ENCODE measurements around the gene LGALS3BP. TPM values are rescaled to one million over a fixed set of nuclear protein-coding genes. Genes with fewer than 3 reads are reported as not detected.

The LGALS3BP gene
- total and polyA plus RNA-seq, 2 of the 13 experiments (the other 11 are each of a cell fraction or from before 2014, with no cell fraction given): 137 to 332 TPM

- H3K9ac ChIP-seq (ENCODE audit: insufficient read depth, low read depth, low read length): peak overlapping the region; percentile 93
- CTCF ChIA-PET (ENCODE audit: low intra/inter-chr PET ratio, low total read pairs): no interaction called here
- H3K4me2 ChIP-seq (ENCODE audit: low read depth, low read length): peak overlapping the region; percentile 99
- peak overlapping the region; percentile 95 to 98 (median 97) for H3K4me3 ChIP-seq (replicated peaks in 1 of 3; ENCODE audit: insufficient read depth in 1 of 3, low read depth in 2 of 3, low read length in 3 of 3)
- DNase-seq (ENCODE audit: low spot score) (no peak), FAIRE-seq (no peak), ATAC-seq (no peak)
- H3K79me2 ChIP-seq (ENCODE audit: insufficient read depth, low read length): peaks cover 44% of the 10 kb centered on the region
- 48% methylated on average over 7 of the region's 7 CpGs for WGBS (ENCODE audit: low lambda C conversion rate)
- no peak overlapping the region for H2AFZ ChIP-seq (ENCODE audit: low read length)
- intact Hi-C loops (cut with micrococcal nuclease; ENCODE audit: unreplicated experiment): loop anchor here (2.0 kb wide), 1 partner anchor 28 kb away; no protein-coding TSS in a partner anchor
- peaks cover 0 to 2% of the 10 kb centered on the region in 2 experiments; a peak in 1 of 5 replicates for H3K27me3 ChIP-seq (ENCODE audit: control insufficient read depth in 1 of 2, insufficient read depth in 2 of 2, low read length in 2 of 2)
- peaks cover 66% of the 10 kb centered on the region for H3K4me1 ChIP-seq (ENCODE audit: insufficient read depth, low read length)
- H3K36me3 ChIP-seq (replicated peaks in 1 of 2; ENCODE audit: control insufficient read depth in 1 of 2, insufficient read depth in 2 of 2, low read length in 2 of 2): peaks cover 4% of the 10 kb centered on the region in 2 experiments; a peak in 2 of 5 replicates
- no TSS peak for BruUV-seq (replicated peaks)
- peaks cover 12% of the 10 kb centered on the region for H3K9me3 ChIP-seq (ENCODE audit: low read length)
- in situ Hi-C loops (cut with HindIII; ENCODE audit: extremely low pct_ligation_motif_present, low pct_unique_long_range_greater_than_20kb): no loop called here
- POLR2A ChIA-PET: interaction anchor here (0.6 to 3.8 kb wide), 20 partner anchors 9 to 1868 kb away, joined by 3 to 118 read pairs (median 4); partner anchors contain the start of genes LGALS3BP and SEC14L1
- peak overlapping the region; percentile 59 for H3K27ac ChIP-seq (ENCODE audit: extremely low read length, insufficient read depth, low read length)
- no peaks in the 10 kb centered on the region for H4K20me1 ChIP-seq (ENCODE audit: insufficient read depth, low read length)
- TF ChIP-seq HIVEP1 (CRISPR knock-in tag; IDR thresholded peaks at IDR 0.05): 0 out of 2 replicates have a peak, but pooled peaks have one; percentile 3
- TF ChIP-seq REL (CRISPR knock-in tag; conservative IDR thresholded peaks at IDR 0.05): peak; percentile 56; the same call in 1 of the 2 replicates
- no peak for TF ChIP-seq CSRNP1 (CRISPR knock-in tag; IDR thresholded peaks at IDR 0.05)
- TF ChIP-seq ZBTB26 (CRISPR knock-in tag; IDR thresholded peaks at IDR 0.05; ENCODE audit: borderline replicate concordance): no peak
- TF ChIP-seq ZNF570 (CRISPR knock-in tag; IDR thresholded peaks at IDR 0.05; ENCODE audit: borderline replicate concordance): no peak
- TF ChIP-seq HBP1 (CRISPR knock-in tag; IDR thresholded peaks at IDR 0.05; ENCODE audit: low read depth): 0 out of 2 replicates have a peak, but pooled peaks have one; percentile 51
- TF ChIP-seq ZNF589 (CRISPR knock-in tag; conservative IDR thresholded peaks at IDR 0.05): 0 out of 2 replicates have a peak, but pooled peaks have one; percentile 52
- no peak for TF ChIP-seq ZBTB20 (CRISPR knock-in tag; IDR thresholded peaks at IDR 0.05; ENCODE audit: borderline replicate concordance, low read depth)
- no peak for TF ChIP-seq ZBTB33 (CRISPR knock-in tag; IDR thresholded peaks at IDR 0.05)
- TF ChIP-seq ZNF678 (CRISPR knock-in tag; IDR thresholded peaks at IDR 0.05): no peak
- 0 out of 2 replicates have a peak, but pooled peaks have one; percentile 16 for TF ChIP-seq ZNF605 (CRISPR knock-in tag; IDR thresholded peaks at IDR 0.05)
- 0 out of 2 replicates have a peak, but pooled peaks have one; percentile 21 for TF ChIP-seq ZNF780A (CRISPR knock-in tag; IDR thresholded peaks at IDR 0.05)
- 0 out of 2 replicates have a peak, but pooled peaks have one; percentile 16 for TF ChIP-seq ZNF280B (CRISPR knock-in tag; IDR thresholded peaks at IDR 0.05; ENCODE audit: borderline replicate concordance)
- TF ChIP-seq GFI1 (CRISPR knock-in tag; IDR thresholded peaks at IDR 0.05; ENCODE audit: borderline replicate concordance): no peak
Measured at GRCh38 chr17:79008666-79009387, 29.1 kb upstream of the LGALS3BP start.

Data from HepG2 (cell line).